ENCODE results near the gene SPTBN1. TPM values are rescaled to one million over a fixed set of nuclear protein-coding genes. Genes with fewer than 3 reads are reported as not detected.

Gene SPTBN1
- total and polyA plus RNA-seq, 2 of the 4 experiments (the other 2 are of a cell fraction) = 49.1 to 241 TPM

DNA sequence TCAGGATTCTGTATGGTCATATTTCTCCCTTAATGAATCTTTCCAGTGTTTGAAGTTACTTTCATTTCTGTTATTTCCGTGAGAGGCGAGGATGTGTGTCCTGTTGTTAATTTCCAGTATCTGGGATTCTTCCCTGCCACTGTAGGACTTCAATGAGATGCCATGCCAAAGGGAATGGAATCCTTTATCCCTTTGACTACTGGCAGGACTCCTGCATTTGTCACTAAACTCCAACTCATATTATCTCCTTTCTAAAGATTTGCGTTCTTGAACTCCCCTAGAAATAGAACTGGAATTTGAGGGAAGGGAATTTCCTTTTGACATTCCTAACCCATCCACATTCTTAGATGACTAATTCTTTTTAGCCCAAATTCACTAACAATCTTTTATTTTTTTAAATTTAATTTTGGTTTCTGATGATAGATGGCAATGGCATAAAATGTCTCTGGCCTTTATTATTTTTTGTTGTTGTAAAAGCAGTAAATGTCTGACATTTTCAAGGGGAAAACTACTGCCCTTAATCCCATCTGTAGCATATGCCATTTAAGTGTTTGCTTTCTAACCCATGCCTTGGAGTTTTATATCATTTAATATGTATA is 179.5 kb downstream of the SPTBN1 start:
- peak overlapping the region; percentile 85; the same call in 1 of the 2 replicates for H2AK5ac ChIP-seq (ENCODE audit: low read depth, low read length)
- POLR2A ChIA-PET (ENCODE audit: unreplicated experiment) = no interaction called here
- H2BK5ac ChIP-seq (ENCODE audit: low read depth, low read length, poor library complexity, severe bottlenecking) = peak overlapping the region; percentile 40
- peak overlapping the region; percentile 70; the same call in 1 of the 2 replicates for H3K4ac ChIP-seq (ENCODE audit: low read depth, low read length)
- H3K9me3 ChIP-seq (ENCODE audit: control insufficient read depth, insufficient read depth, low read length) = no peaks in the 10 kb centered on the region
- H3K14ac ChIP-seq (replicated peaks; ENCODE audit: low read depth, low read length) = no peak overlapping the region
- 0 out of 2 replicates have a peak overlapping the region, but pooled peaks have one; percentile 68 for H3K23ac ChIP-seq (ENCODE audit: low read depth, low read length)
- H2BK120ac ChIP-seq (ENCODE audit: low read depth, low read length) = peak overlapping the region; percentile 28; the same call in 1 of the 2 replicates
- H3K27me3 ChIP-seq (ENCODE audit: control insufficient read depth, insufficient read depth, low read length) = no peaks in the 10 kb centered on the region
- peaks cover 34% of the 10 kb centered on the region for H3K9me1 ChIP-seq (ENCODE audit: insufficient read depth, low read length)
- no peak overlapping the region for H3K27ac ChIP-seq (ENCODE audit: insufficient read depth, low read length)
- peak overlapping the region; percentile 14 to 21; a peak in 2 of 4 replicates for H4K8ac ChIP-seq (ENCODE audit: low read depth in 2 of 2, low read length in 2 of 2)
- peak overlapping the region; percentile 30; the same call in 1 of the 2 replicates for H3K18ac ChIP-seq (ENCODE audit: low read depth, low read length)
- peaks cover 21% of the 10 kb centered on the region for H3K4me1 ChIP-seq (ENCODE audit: control insufficient read depth, insufficient read depth, low read length)
- intact Hi-C loops (cut with micrococcal nuclease) (loop anchor here (5.0 kb wide), 1 partner anchor 178 kb away; the partner anchor contains the start of gene SPTBN1), in situ Hi-C loops (cut with MboI; ENCODE audit: low sequenced_read_pairs) (no loop called here), dilution Hi-C loops (cut with HindIII; ENCODE audit: low sequenced_read_pairs, unreplicated experiment) (no loop called here)
- no TSS peak for BruUV-seq (replicated peaks)
- peak overlapping the region; percentile 0; the same call in 1 of the 2 replicates for H3K4me3 ChIP-seq (ENCODE audit: insufficient read depth, low read depth, low read length)
- DNase-seq (peak; percentile 46), ATAC-seq (ENCODE audit: low read depth) (peak; percentile 21; the same call in 1 of the 2 replicates)
- no peak overlapping the region for H3K9ac ChIP-seq (ENCODE audit: low read depth, low read length)
- H2AK9ac ChIP-seq (replicated peaks; ENCODE audit: low read depth, low read length, poor library complexity) = no peak overlapping the region
- no peak overlapping the region; the same call in 1 of the 2 replicates for H4K5ac ChIP-seq (ENCODE audit: low read depth, low read length)
- CTCF ChIA-PET = no interaction called here
- WGBS, 2 experiments (ENCODE audit: extremely low coverage in 2 of 2, insufficient read length in 1 of 2) = no CpG with 5 or more reads among the region's 3 CpGs
- no peak overlapping the region; the same call in 2 of the 3 replicates for H2BK15ac ChIP-seq (ENCODE audit: low read depth, low read length)
- no peak overlapping the region for H2AFZ ChIP-seq (replicated peaks; ENCODE audit: low read length, poor library complexity)
- peaks cover 35 to 79% of the 10 kb centered on the region in 2 experiments; a peak in 3 of 4 replicates for H3K79me1 ChIP-seq (ENCODE audit: low read depth in 1 of 2, low read length in 2 of 2)
- peaks cover 34% of the 10 kb centered on the region for H3K36me3 ChIP-seq (ENCODE audit: control insufficient read depth, insufficient read depth, low read length)
- H3K4me2 ChIP-seq (ENCODE audit: low read depth, low read length) = peak overlapping the region; percentile 93
- no peak overlapping the region for H2BK20ac ChIP-seq (ENCODE audit: low read depth, low read length)
- H4K91ac ChIP-seq (ENCODE audit: insufficient read depth, low read depth, low read length) = no peak overlapping the region
- no peak overlapping the region for H3K56ac ChIP-seq (ENCODE audit: extremely low read depth, insufficient read depth, low read length)
- H4K20me1 ChIP-seq (ENCODE audit: insufficient read depth, low read length) = no peaks in the 10 kb centered on the region
- TF ChIP-seq FOS (IDR thresholded peaks at IDR 0.05; ENCODE audit: low read depth, low read length) (no peak), MAFK (IDR thresholded peaks at IDR 0.05; ENCODE audit: low read depth, low read length) (no peak), RFX5 (IDR thresholded peaks at IDR 0.05; ENCODE audit: low read depth, low read length) (no peak), BHLHE40 (IDR thresholded peaks at IDR 0.05; ENCODE audit: low read depth, low read length) (no peak), MXI1 (IDR thresholded peaks at IDR 0.05; ENCODE audit: borderline replicate concordance, low read depth, low read length) (no peak), CHD1 (IDR thresholded peaks at IDR 0.05; ENCODE audit: low read depth, low read length) (no peak), POLR2A (IDR thresholded peaks at IDR 0.05; ENCODE audit: low read depth, low read length) (no peak), RAD21 (IDR thresholded peaks at IDR 0.05; ENCODE audit: low read length) (no peak), MAZ (IDR thresholded peaks at IDR 0.05; ENCODE audit: borderline replicate concordance, low read depth, low read length) (no peak), NFE2L2 (IDR thresholded peaks at IDR 0.05; ENCODE audit: low read depth, low read length) (no peak), CEBPB (IDR thresholded peaks at IDR 0.05; ENCODE audit: low read depth, low read length) (no peak), RCOR1 (IDR thresholded peaks at IDR 0.05; ENCODE audit: insufficient replicate concordance, low read length) (no peak)
- TF ChIP-seq, protein P1, sequence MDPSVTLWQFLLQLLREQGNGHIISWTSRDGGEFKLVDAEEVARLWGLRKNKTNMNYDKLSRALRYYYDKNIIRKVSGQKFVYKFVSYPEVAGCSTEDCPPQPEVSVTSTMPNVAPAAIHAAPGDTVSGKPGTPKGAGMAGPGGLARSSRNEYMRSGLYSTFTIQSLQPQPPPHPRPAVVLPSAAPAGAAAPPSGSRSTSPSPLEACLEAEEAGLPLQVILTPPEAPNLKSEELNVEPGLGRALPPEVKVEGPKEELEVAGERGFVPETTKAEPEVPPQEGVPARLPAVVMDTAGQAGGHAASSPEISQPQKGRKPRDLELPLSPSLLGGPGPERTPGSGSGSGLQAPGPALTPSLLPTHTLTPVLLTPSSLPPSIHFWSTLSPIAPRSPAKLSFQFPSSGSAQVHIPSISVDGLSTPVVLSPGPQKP (IDR thresholded peaks at IDR 0.05; ENCODE audit: borderline replicate concordance, low read depth, low read length) = no peak
- TF ChIP-seq, protein P2, sequence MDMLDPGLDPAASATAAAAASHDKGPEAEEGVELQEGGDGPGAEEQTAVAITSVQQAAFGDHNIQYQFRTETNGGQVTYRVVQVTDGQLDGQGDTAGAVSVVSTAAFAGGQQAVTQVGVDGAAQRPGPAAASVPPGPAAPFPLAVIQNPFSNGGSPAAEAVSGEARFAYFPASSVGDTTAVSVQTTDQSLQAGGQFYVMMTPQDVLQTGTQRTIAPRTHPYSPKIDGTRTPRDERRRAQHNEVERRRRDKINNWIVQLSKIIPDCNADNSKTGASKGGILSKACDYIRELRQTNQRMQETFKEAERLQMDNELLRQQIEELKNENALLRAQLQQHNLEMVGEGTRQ (IDR thresholded peaks at IDR 0.05; ENCODE audit: low read depth, low read length) = no peak
- TF ChIP-seq, protein P3, sequence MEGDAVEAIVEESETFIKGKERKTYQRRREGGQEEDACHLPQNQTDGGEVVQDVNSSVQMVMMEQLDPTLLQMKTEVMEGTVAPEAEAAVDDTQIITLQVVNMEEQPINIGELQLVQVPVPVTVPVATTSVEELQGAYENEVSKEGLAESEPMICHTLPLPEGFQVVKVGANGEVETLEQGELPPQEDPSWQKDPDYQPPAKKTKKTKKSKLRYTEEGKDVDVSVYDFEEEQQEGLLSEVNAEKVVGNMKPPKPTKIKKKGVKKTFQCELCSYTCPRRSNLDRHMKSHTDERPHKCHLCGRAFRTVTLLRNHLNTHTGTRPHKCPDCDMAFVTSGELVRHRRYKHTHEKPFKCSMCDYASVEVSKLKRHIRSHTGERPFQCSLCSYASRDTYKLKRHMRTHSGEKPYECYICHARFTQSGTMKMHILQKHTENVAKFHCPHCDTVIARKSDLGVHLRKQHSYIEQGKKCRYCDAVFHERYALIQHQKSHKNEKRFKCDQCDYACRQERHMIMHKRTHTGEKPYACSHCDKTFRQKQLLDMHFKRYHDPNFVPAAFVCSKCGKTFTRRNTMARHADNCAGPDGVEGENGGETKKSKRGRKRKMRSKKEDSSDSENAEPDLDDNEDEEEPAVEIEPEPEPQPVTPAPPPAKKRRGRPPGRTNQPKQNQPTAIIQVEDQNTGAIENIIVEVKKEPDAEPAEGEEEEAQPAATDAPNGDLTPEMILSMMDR (conservative IDR thresholded peaks at IDR 0.05; ENCODE audit: low read depth, low read length) = no peak

Measured in IMR-90 (cell line).